GM19023 (cell line): Measurements from ENCODE around the gene SCN7A.
"Not testable (repeated sequence)": the region's sequence is repeated elsewhere in the genome, so short reads cannot be mapped to it uniquely, and the experiment has no call there.

Source experiments
- ATAC-seq: cut with Tn5 transposase; IDR thresholded peaks from one replicate; pipeline ENCODE4 v1.9.1; 2021; ENCODE audit warnings: mild to moderate bottlenecking, moderate library complexity; ENCODE audit not compliant: unreplicated experiment

SCN7A gene

GRCh38 chr2:166360906-166361305 lies 133.1 kb downstream of the SCN7A start:
- ATAC-seq, result no peak

- ATAC-seq, result no peak
Observed at GRCh38 chr2:166360426-166360825, 133.6 kb downstream of the SCN7A start.

GRCh38 chr2:166357950-166358321 lies 136.1 kb downstream of the SCN7A start:
- ATAC-seq, result not testable (repeated sequence)

GRCh38 chr2:166357068-166357949 lies 136.7 kb downstream of the SCN7A start:
- no peak for ATAC-seq
